ENCODE measurements around the gene SLC24A4.

Gene SLC24A4

DNA sequence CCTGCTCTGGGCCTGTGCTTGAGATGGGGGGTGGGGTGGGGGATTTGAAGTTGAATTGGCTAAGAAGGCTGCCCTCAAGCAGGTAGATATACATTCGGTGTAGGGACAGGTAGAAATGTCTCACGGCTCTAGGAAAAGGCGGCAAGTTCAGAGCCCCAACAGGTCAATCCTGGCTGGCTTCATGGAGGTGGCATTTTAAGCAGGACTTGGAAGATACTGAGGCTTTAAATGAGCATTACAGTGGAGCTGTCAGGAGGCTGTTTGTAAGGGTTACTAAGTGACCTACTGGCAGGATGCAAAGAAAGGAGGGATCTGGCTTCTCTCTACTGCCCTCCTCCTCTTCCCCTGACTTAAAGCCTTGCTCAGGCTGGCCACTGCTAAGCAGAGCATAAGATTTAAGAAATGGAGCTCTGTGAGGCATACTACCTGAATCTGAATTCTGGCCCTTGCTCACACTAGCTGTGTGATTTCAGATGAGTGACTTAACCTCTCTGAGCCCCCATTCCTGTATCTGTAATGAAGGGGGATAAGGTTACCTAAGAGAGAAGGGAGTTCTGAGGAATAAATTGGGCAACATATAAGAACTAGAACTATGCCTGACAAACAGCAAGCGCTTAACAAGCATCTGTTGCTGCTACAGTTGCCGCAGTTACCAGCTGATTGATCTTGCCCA is 61.6 kb downstream of the SLC24A4 start:
- Histone ChIP-seq H3K9me3 (ENCODE audit: insufficient read depth, low read length) (no peaks in the 10 kb centered on the region), H3K4me2 (ENCODE audit: low read depth, low read length, poor library complexity, severe bottlenecking) (no peak overlapping the region), H3K27ac (ENCODE audit: low read depth, low read length) (no peak overlapping the region), H3K4me3 (ENCODE audit: insufficient read depth, low read length, poor library complexity, severe bottlenecking) (no peak overlapping the region), H3K27me3 (ENCODE audit: low read length) (no peaks in the 10 kb centered on the region), H2AFZ (ENCODE audit: low read depth, low read length, severe bottlenecking) (no peak overlapping the region), H3K79me2 (ENCODE audit: insufficient read depth, low read length) (no peaks in the 10 kb centered on the region), H3F3A (ENCODE audit: insufficient read depth) (no peaks in the 10 kb centered on the region), H4K20me1 (ENCODE audit: low read depth, low read length) (no peaks in the 10 kb centered on the region), H3K9me2 (replicated peaks; ENCODE audit: insufficient read depth, low read length) (no peaks in the 10 kb centered on the region), H3K9ac (ENCODE audit: low read length) (no peak overlapping the region), H3K36me3 (ENCODE audit: low read length) (no peaks in the 10 kb centered on the region)
- TF ChIP-seq, protein P1, sequence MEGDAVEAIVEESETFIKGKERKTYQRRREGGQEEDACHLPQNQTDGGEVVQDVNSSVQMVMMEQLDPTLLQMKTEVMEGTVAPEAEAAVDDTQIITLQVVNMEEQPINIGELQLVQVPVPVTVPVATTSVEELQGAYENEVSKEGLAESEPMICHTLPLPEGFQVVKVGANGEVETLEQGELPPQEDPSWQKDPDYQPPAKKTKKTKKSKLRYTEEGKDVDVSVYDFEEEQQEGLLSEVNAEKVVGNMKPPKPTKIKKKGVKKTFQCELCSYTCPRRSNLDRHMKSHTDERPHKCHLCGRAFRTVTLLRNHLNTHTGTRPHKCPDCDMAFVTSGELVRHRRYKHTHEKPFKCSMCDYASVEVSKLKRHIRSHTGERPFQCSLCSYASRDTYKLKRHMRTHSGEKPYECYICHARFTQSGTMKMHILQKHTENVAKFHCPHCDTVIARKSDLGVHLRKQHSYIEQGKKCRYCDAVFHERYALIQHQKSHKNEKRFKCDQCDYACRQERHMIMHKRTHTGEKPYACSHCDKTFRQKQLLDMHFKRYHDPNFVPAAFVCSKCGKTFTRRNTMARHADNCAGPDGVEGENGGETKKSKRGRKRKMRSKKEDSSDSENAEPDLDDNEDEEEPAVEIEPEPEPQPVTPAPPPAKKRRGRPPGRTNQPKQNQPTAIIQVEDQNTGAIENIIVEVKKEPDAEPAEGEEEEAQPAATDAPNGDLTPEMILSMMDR (IDR thresholded peaks at IDR 0.05; ENCODE audit: insufficient read depth, low read length, poor library complexity, severe bottlenecking), result no peak
- no peak for TF ChIP-seq EZH2phosphoT487 (conservative IDR thresholded peaks at IDR 0.05; ENCODE audit: low read length)

DNA sequence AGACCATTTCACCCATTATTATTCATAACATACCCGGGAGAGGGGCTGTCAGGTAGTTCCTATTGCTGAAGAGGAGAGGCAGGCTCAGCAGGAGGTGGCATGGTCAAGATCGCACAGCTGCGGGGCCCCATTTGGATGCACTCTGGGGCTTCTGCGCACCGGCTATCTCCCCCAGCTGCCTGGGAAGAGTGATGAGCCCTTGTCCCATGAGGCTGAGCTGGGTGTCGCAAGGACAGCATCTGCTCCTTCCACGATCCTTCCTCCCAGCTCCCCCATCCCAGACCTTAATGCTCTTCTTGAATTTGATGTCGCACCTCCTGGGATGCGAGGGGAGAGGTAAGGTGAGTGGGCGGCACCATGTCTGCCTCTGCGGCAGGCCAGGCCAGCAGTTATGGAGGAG is 62.6 kb downstream of the SLC24A4 start:
- no peaks in the 10 kb centered on the region for H3F3A ChIP-seq (ENCODE audit: insufficient read depth)

DNA sequence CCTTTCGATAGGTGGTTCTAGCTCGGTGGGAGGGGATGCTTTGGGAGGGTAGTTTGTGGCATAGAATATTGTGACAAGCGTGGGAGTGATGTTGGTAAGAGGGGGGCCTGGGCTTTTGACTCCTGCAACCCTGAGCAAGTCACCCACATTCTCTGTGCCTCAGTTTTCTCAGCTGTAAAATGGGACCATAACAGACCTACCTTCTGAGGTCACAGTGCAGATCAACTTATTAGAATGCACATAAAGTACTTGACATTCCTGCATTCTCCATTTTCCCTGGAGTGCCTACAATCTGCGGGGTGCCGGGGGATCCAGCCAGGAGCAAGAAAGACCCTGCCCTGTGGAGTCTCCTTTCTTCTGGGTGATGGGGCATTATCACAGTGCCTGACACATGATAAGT is 63.2 kb downstream of the SLC24A4 start:
- no peaks in the 10 kb centered on the region for H3K27me3 ChIP-seq (ENCODE audit: low read length)
- H4K20me1 ChIP-seq (ENCODE audit: low read depth, low read length), result no peaks in the 10 kb centered on the region
- H3K27ac ChIP-seq (ENCODE audit: low read depth, low read length), result no peak overlapping the region
- no peak overlapping the region for H3K4me3 ChIP-seq (ENCODE audit: insufficient read depth, low read length, poor library complexity, severe bottlenecking)
- no peaks in the 10 kb centered on the region for H3K9me2 ChIP-seq (replicated peaks; ENCODE audit: insufficient read depth, low read length)
- no peaks in the 10 kb centered on the region for H3F3A ChIP-seq (ENCODE audit: insufficient read depth)
- TF ChIP-seq, protein P1 (IDR thresholded peaks at IDR 0.05; ENCODE audit: insufficient read depth, low read length, poor library complexity, severe bottlenecking), result no peak
- no peak for TF ChIP-seq EZH2phosphoT487 (conservative IDR thresholded peaks at IDR 0.05; ENCODE audit: low read length)
- H2AFZ ChIP-seq (ENCODE audit: low read depth, low read length, severe bottlenecking), result no peak overlapping the region
- H3K4me2 ChIP-seq (ENCODE audit: low read depth, low read length, poor library complexity, severe bottlenecking), result no peak overlapping the region
- no peaks in the 10 kb centered on the region for H3K79me2 ChIP-seq (ENCODE audit: insufficient read depth, low read length)
- no peaks in the 10 kb centered on the region for H3K9me3 ChIP-seq (ENCODE audit: insufficient read depth, low read length)
- no peaks in the 10 kb centered on the region for H3K36me3 ChIP-seq (ENCODE audit: low read length)
- no peak overlapping the region for H3K9ac ChIP-seq (ENCODE audit: low read length)

More for the DNA sequence above, 62.6 kb downstream of the SLC24A4 start:
- Histone ChIP-seq H3K9me3 (ENCODE audit: insufficient read depth, low read length) (no peaks in the 10 kb centered on the region), H3K9ac (ENCODE audit: low read length) (no peak overlapping the region), H3K27ac (ENCODE audit: low read depth, low read length) (no peak overlapping the region), H3K27me3 (ENCODE audit: low read length) (no peaks in the 10 kb centered on the region), H3K79me2 (ENCODE audit: insufficient read depth, low read length) (no peaks in the 10 kb centered on the region), H3K4me2 (ENCODE audit: low read depth, low read length, poor library complexity, severe bottlenecking) (no peak overlapping the region), H3K4me3 (ENCODE audit: insufficient read depth, low read length, poor library complexity, severe bottlenecking) (no peak overlapping the region), H3K36me3 (ENCODE audit: low read length) (no peaks in the 10 kb centered on the region), H3K9me2 (replicated peaks; ENCODE audit: insufficient read depth, low read length) (no peaks in the 10 kb centered on the region), H2AFZ (ENCODE audit: low read depth, low read length, severe bottlenecking) (no peak overlapping the region), H4K20me1 (ENCODE audit: low read depth, low read length) (no peaks in the 10 kb centered on the region)
- TF ChIP-seq, protein P1 (IDR thresholded peaks at IDR 0.05; ENCODE audit: insufficient read depth, low read length, poor library complexity, severe bottlenecking), result no peak
- TF ChIP-seq EZH2phosphoT487 (conservative IDR thresholded peaks at IDR 0.05; ENCODE audit: low read length), result no peak
